HTERT RPE-1 (cell line): Measurements from ENCODE around the gene TPSB2.
"Not testable (repeated sequence)": the region's sequence is repeated elsewhere in the genome, so short reads cannot be mapped to it uniquely, and the experiment has no call there.

Experiments used
- in situ Hi-C: fragments of 300-500 bp; cut with MboI; formaldehyde crosslinking; loops from 4 replicates; pipeline ENCODE4 v1.14.3; 2020; ENCODE audit warnings: low sequenced_read_pairs

The TPSB2 gene

GRCh38 chr16:1243907-1244850 lies 14.2 kb upstream of the TPSB2 start:
- in situ Hi-C loops: not testable (repeated sequence)

GRCh38 chr16:1243363-1243762 lies 13.4 kb upstream of the TPSB2 start:
- in situ Hi-C loops: not testable (repeated sequence)

GRCh38 chr16:1241081-1241480 lies 11.1 kb upstream of the TPSB2 start:
- in situ Hi-C loops: not testable (repeated sequence)

GRCh38 chr16:1240436-1240835 lies 10.5 kb upstream of the TPSB2 start, which contains the start of gene TPSAB1:
Gene TPSAB1 (plus strand): TSS chr16:1240705. CDS start chr16:1240939, 234 bp downstream.
- in situ Hi-C loops: not testable (repeated sequence)

GRCh38 chr16:1239575-1239974 lies 9.6 kb upstream of the TPSB2 start:
- in situ Hi-C loops: not testable (repeated sequence)

GRCh38 chr16:1238909-1239308 lies 8.9 kb upstream of the TPSB2 start:
- in situ Hi-C loops: not testable (repeated sequence)

GRCh38 chr16:1237990-1238389 lies 8.0 kb upstream of the TPSB2 start:
- in situ Hi-C loops: no loop called here

- in situ Hi-C loops: not testable (repeated sequence)
These were observed 6.7 kb upstream of the TPSB2 start for GRCh38 chr16:1236659-1237058.

- in situ Hi-C loops: not testable (repeated sequence)
These were observed 2.2 kb upstream of the TPSB2 start for GRCh38 chr16:1232049-1232748.

GRCh38 chr16:1231301-1231700 lies 1.3 kb upstream of the TPSB2 start:
- in situ Hi-C loops: not testable (repeated sequence)

GRCh38 chr16:1230471-1231212 lies 658 bp upstream of the TPSB2 start:
- in situ Hi-C loops: not testable (repeated sequence)

- in situ Hi-C loops: not testable (repeated sequence)
These were observed 508 bp downstream of the TPSB2 start for GRCh38 chr16:1229476-1229875.

- in situ Hi-C loops: not testable (repeated sequence)
These were observed 1.8 kb downstream of the TPSB2 start for GRCh38 chr16:1228227-1228626.

- in situ Hi-C loops: not testable (repeated sequence)
These were observed 3.3 kb downstream of the TPSB2 start for GRCh38 chr16:1226692-1227091.

- in situ Hi-C loops: not testable (repeated sequence)
These were observed 4.2 kb downstream of the TPSB2 start for GRCh38 chr16:1225728-1226311.

- in situ Hi-C loops: no loop called here
These were observed 4.9 kb downstream of the TPSB2 start, which contains the start of gene TPSG1 for GRCh38 chr16:1225051-1225451. Gene TPSG1 (minus strand): TSS chr16:1225268. CDS start chr16:1225252, 16 bp downstream.

- in situ Hi-C loops: no loop called here
These were observed 5.4 kb downstream of the TPSB2 start for GRCh38 chr16:1224558-1224957.

GRCh38 chr16:1223355-1224214 lies 6.4 kb downstream of the TPSB2 start:
- in situ Hi-C loops: no loop called here

GRCh38 chr16:1222553-1223354 lies 7.2 kb downstream of the TPSB2 start:
- in situ Hi-C loops: no loop called here
